A549 treated with Mapracorat at 1 μM for 4 hours (cell line): ENCODE results near the gene RSBN1L. TPM values are rescaled to one million over a fixed set of nuclear protein-coding genes. Genes with fewer than 3 reads are reported as not detected.

Experiments
- total RNA-seq: library from RNA; stranded (reverse); fragments of 200-300 nt; extraction: Qiagen RNA extraction; gene quantifications from 5 replicates; pipeline ENCODE4 v1.2.3, GENCODE V29; 2022

RSBN1L gene
- 6.9 to 10.5 TPM (median 8.0 TPM) in 5 replicates for total RNA-seq

DNA sequence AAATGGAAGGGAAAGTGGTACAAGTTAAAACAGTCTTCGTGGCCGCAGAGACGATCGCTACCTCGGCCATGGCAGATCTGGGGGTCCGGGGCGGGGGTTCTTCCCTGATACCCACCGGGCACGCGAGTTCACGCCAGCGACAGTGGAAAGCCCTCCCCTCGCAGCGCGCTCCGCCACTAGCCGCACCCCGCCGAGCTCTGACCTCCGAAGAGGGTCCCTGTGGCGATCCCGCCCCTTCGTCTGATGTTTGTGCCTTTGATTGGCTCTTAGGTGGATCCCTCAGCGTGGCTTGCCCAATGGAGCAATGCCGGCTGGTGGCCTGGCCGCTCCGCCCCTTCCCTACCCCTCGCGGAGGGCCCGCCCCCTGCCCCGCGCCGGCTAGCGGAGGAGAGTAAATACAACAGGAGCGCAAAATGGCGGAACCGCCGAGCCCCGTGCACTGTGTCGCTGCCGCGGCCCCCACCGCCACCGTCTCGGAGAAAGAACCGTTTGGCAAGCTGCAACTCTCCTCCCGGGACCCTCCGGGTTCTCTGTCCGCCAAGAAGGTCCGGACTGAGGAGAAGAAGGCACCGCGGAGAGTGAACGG, at the start of gene RSBN1L:
Gene RSBN1L, plus strand, starts transcription at position 403 of the 586 bp plus-strand sequence. Its CDS starts 11 bp downstream, at position 414.

GRCh38 chr7:77798394-77799077, 102.3 kb downstream of the RSBN1L start, which contains the start of the genes PHTF2 and TMEM60:
Gene PHTF2, plus strand, starts transcription at chr7:77798773.
Gene TMEM60, minus strand, starts transcription at chr7:77798434. Its CDS starts 4,061 bp downstream, at chr7:77794373.

Other genes with a start within 250 kb of the RSBN1L start
- 55.3 to 84.8 TPM (median 70.9 TPM) in 5 replicates for gene PTPN12, start 159.2 kb upstream of the RSBN1L start, total RNA-seq
- 23.4 to 27.3 TPM (median 26.6 TPM) in 5 replicates for gene TMEM60, start 102.0 kb downstream of the RSBN1L start, total RNA-seq
- 11.6 to 17.4 TPM (median 16.6 TPM) in 5 replicates for gene PHTF2, start 102.3 kb downstream of the RSBN1L start, total RNA-seq